PC-3 (cell line): ENCODE measurements around the gene CTNND2. TPM values are rescaled to one million over a fixed set of nuclear protein-coding genes. Genes with fewer than 3 reads are reported as not detected.

ENCODE experiments used
- ATAC-seq: fragments of 200-7000 bp; cut with Tn5 transposase; 2 replicates; pipeline ENCODE4 v1.9.1; 2020; ENCODE audit warnings: mild to moderate bottlenecking, moderate library complexity
- BruUV-seq: library from RNA; stranded (reverse); fragments of 400-500 nt; replicated peaks from 2 replicates; lab custom pipeline; 2021; lab: Mats Ljungman, UMichigan
- CTCF ChIA-PET: fragments of 300-600 bp; sonication (Branson Sonifier 250); formaldehyde crosslinking; loops from one replicate; lab custom pipeline; 2022; ENCODE audit warnings: antibody characterized with exemption; lab: Charles Lee
- POLR2A ChIA-PET: fragments of 300-600 bp; sonication (Branson Sonifier 250); formaldehyde crosslinking; loops from one replicate; lab custom pipeline; 2022; ENCODE audit warnings: antibody characterized with exemption; ENCODE audit not compliant: unreplicated experiment; lab: Charles Lee
- DNase-seq: peaks from one replicate; pipeline ENCODE4 v3.0.0-alpha.2; 2015
- H2AFZ ChIP-seq: fragments of 300-600 bp; sonication (generic); 2 replicates; pipeline ENCODE4 v1.6.0; 2016; ENCODE audit warnings: antibody characterized with exemption, low read length
- H3F3A ChIP-seq: fragments of 300-600 bp; sonication (generic); one replicate; pipeline ENCODE4 v1.6.0; 2017; ENCODE audit warnings: antibody characterized with exemption, low read length, control low read depth, mild to moderate bottlenecking; ENCODE audit not compliant: unreplicated experiment
- H3K27ac ChIP-seq: fragments of 300-600 bp; sonication (generic); 2 replicates; pipeline ENCODE4 v1.5.1; 2016; ENCODE audit warnings: mild to moderate bottlenecking, low read length
- H3K27me3 ChIP-seq: fragments of 300-600 bp; sonication (generic); 2 replicates; pipeline ENCODE4 v1.6.1; 2016; ENCODE audit warnings: low read length, mixed read lengths
- H3K36me3 ChIP-seq: fragments of 300-600 bp; sonication (generic); 2 replicates; pipeline ENCODE4 v1.6.1; 2016; ENCODE audit warnings: low read depth, mixed run types, low read length, mixed read lengths
- H3K4me1 ChIP-seq: fragments of 300-600 bp; sonication (generic); 2 replicates; pipeline ENCODE4 v1.5.1; 2016; ENCODE audit warnings: low read length; ENCODE audit not compliant: insufficient read depth
- H3K4me2 ChIP-seq: fragments of 300-600 bp; sonication (generic); 2 replicates; pipeline ENCODE4 v1.6.0; 2016; ENCODE audit warnings: low read length
- H3K4me3 ChIP-seq: fragments of 300-600 bp; sonication (generic); 2 replicates; pipeline ENCODE4 v1.5.1; 2016; ENCODE audit warnings: mild to moderate bottlenecking, low read length, mixed read lengths
- H3K79me2 ChIP-seq: fragments of 300-600 bp; sonication (generic); 2 replicates; pipeline ENCODE4 v1.6.1; 2017; ENCODE audit warnings: low read length, mixed read lengths
- H3K9ac ChIP-seq: fragments of 300-600 bp; sonication (generic); 2 replicates; pipeline ENCODE4 v1.6.0; 2016; ENCODE audit warnings: mild to moderate bottlenecking, low read length
- H3K9me2 ChIP-seq: fragments of 300-600 bp; sonication (generic); replicated peaks from 2 replicates; pipeline ENCODE4 v1.6.1; 2016; ENCODE audit warnings: mixed run types, low read length, mixed read lengths
- H3K9me3 ChIP-seq: fragments of 300-600 bp; sonication (generic); 2 replicates; pipeline ENCODE4 v1.6.1; 2016; ENCODE audit warnings: low read length, mixed read lengths
- H4K20me1 ChIP-seq: fragments of 300-600 bp; sonication (generic); 2 replicates; pipeline ENCODE4 v1.6.1; 2016; ENCODE audit warnings: low read length, mixed read lengths
- EZH2 ChIP-seq: fragments of 300-600 bp; sonication (generic); IDR thresholded peaks from one replicate; pipeline ENCODE4 v1.6.1; 2017; ENCODE audit warnings: antibody characterized with exemption, mild to moderate bottlenecking, low read length; ENCODE audit not compliant: unreplicated experiment
- EZH2phosphoT487 ChIP-seq: fragments of 300-600 bp; sonication (generic); IDR thresholded peaks from 2 replicates; pipeline ENCODE4 v1.6.1; 2018; ENCODE audit warnings: mild to moderate bottlenecking, antibody characterized with exemption, low read length, borderline replicate concordance
- intact Hi-C: fragments of 100-400 bp; cut with micrococcal nuclease; formaldehyde crosslinking; loops from 2 replicates; pipeline ENCODE4 v1.9.0; 2023
- total RNA-seq: library from RNA; depleted of rRNA; stranded (reverse); fragments of >200 nt; gene quantifications from 2 replicates; pipeline ENCODE4 v1.2.3, GENCODE V29; 2014
- TF ChIP-seq, protein P1 (sequence below): fragments of 300-600 bp; sonication (generic); conservative IDR thresholded peaks from 2 replicates; pipeline ENCODE4 v1.5.1; 2017; ENCODE audit warnings: antibody characterized with exemption, low read depth, mild to moderate bottlenecking, low read length

Gene CTNND2
- total RNA-seq, 1 experiment from 2014 or later = 1.8 TPM

DNA sequence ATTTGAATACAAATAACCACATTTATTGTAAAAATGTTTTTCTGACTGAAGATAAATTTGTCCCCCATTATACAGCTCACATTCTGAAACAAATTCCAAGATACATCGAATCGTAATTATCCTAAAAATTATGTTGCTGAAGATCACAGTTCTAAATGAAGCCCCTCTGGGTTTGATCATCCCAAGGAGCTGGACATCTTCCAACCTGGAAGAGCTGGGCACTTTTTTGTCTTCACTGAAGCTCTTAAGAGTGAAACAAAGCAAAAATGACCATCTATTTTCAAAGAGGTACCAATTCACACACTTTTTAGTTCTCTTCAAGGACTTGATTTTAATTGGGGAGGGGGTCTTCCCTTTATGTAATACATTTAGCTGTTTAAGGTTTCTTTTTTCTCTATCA is 5.5 kb downstream of the CTNND2 start:
- Histone ChIP-seq H3K27ac (no peak overlapping the region), H2AFZ (no peak overlapping the region), H3K9ac (no peak overlapping the region), H3K4me3 (no peak overlapping the region), H3K9me2 (no peaks in the 10 kb centered on the region), H3K4me2 (no peak overlapping the region), H3K36me3 (no peaks in the 10 kb centered on the region), H3K9me3 (no peaks in the 10 kb centered on the region), H3F3A (no peaks in the 10 kb centered on the region), H3K79me2 (no peaks in the 10 kb centered on the region), H4K20me1 (no peaks in the 10 kb centered on the region), H3K4me1 (peaks cover 6% of the 10 kb centered on the region), H3K27me3 (peaks cover 37% of the 10 kb centered on the region)
- ATAC-seq (no peak), DNase-seq (no peak)
- CTCF ChIA-PET = interaction anchor here (0.7 kb wide), 1 partner anchor 1127 kb away, joined by 4 read pairs; no protein-coding TSS in a partner anchor
- POLR2A ChIA-PET = no interaction called here
- TF ChIP-seq, protein P1, sequence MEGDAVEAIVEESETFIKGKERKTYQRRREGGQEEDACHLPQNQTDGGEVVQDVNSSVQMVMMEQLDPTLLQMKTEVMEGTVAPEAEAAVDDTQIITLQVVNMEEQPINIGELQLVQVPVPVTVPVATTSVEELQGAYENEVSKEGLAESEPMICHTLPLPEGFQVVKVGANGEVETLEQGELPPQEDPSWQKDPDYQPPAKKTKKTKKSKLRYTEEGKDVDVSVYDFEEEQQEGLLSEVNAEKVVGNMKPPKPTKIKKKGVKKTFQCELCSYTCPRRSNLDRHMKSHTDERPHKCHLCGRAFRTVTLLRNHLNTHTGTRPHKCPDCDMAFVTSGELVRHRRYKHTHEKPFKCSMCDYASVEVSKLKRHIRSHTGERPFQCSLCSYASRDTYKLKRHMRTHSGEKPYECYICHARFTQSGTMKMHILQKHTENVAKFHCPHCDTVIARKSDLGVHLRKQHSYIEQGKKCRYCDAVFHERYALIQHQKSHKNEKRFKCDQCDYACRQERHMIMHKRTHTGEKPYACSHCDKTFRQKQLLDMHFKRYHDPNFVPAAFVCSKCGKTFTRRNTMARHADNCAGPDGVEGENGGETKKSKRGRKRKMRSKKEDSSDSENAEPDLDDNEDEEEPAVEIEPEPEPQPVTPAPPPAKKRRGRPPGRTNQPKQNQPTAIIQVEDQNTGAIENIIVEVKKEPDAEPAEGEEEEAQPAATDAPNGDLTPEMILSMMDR = no peak
- TF ChIP-seq EZH2phosphoT487 = no peak
- TF ChIP-seq EZH2 = no peak
- no TSS peak for BruUV-seq
- intact Hi-C loops = no loop called here

DNA sequence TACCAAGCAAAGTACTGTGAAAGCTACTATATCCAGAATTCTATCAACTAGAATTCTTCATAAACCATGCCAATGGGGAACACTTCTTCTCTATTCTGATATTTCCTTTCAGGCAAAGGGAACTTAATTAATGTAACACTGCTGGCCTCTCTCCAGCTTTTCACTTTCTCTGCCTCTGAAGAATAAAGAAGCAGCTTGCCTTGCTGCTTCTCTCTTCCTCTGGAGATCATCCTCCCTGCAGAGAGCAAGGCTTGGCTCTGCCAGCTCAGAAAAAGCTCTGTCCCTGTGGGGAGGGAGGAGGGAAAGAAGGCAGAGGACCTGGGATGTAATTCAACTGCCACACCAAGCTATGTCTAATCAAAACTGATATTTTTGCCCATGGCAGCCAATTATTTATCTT is 6.5 kb downstream of the CTNND2 start:
- TF ChIP-seq, protein P1 = no peak
- no peak for TF ChIP-seq EZH2
- no peak for TF ChIP-seq EZH2phosphoT487
- ATAC-seq = no peak
- DNase-seq = no peak
- Histone ChIP-seq H3F3A (no peaks in the 10 kb centered on the region), H3K4me2 (no peak overlapping the region), H3K4me3 (no peak overlapping the region), H3K9ac (no peak overlapping the region), H3K4me1 (no peaks in the 10 kb centered on the region), H2AFZ (no peak overlapping the region), H3K27me3 (peaks cover 31% of the 10 kb centered on the region), H3K36me3 (no peaks in the 10 kb centered on the region), H3K79me2 (no peaks in the 10 kb centered on the region), H3K9me3 (no peaks in the 10 kb centered on the region), H3K27ac (no peak overlapping the region), H3K9me2 (no peaks in the 10 kb centered on the region), H4K20me1 (no peaks in the 10 kb centered on the region)
- ChIA-PET CTCF (no interaction called here), POLR2A (no interaction called here)
- no TSS peak for BruUV-seq
- intact Hi-C loops = no loop called here

DNA sequence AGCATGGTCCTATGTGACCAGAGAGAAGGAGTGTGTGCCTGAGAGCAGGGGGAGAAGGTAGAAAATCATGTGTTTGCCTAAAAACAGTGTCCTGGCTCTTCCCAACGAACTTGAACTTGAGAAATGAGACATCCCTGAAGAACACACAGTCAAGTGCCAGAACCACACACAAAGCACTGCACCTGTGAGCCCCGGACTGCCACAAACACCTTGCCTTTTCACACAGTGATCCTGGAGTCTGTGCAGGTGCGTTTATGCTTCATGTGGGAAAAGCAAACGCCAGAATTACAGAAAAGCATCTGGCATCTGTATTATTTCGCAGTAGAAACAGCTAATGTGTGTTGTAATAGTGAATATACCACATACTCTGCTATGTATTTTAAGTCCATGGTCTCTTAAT is 9.3 kb downstream of the CTNND2 start:
- Histone ChIP-seq H3K4me2 (no peak overlapping the region), H3K9me3 (no peaks in the 10 kb centered on the region), H2AFZ (no peak overlapping the region), H3K4me3 (no peak overlapping the region), H3F3A (no peaks in the 10 kb centered on the region), H3K27ac (no peak overlapping the region), H3K36me3 (no peaks in the 10 kb centered on the region), H3K79me2 (no peaks in the 10 kb centered on the region), H3K4me1 (no peaks in the 10 kb centered on the region), H3K9ac (no peak overlapping the region), H3K27me3 (peaks cover 16% of the 10 kb centered on the region), H3K9me2 (no peaks in the 10 kb centered on the region), H4K20me1 (no peaks in the 10 kb centered on the region)
- BruUV-seq = no TSS peak
- TF ChIP-seq, protein P1 = no peak
- TF ChIP-seq EZH2 = no peak
- no peak for TF ChIP-seq EZH2phosphoT487
- intact Hi-C loops = no loop called here
- no peak for DNase-seq
- CTCF ChIA-PET = no interaction called here
- no peak for ATAC-seq
- POLR2A ChIA-PET = no interaction called here
